K562 (cell line): ENCODE results near the gene ITPRIP. TPM values are rescaled to one million over a fixed set of nuclear protein-coding genes. Genes with fewer than 3 reads are reported as not detected.

ENCODE experiments used
- CHCHD3 ChIP-seq: fragments of 250-450 bp; sonication (Bioruptor Pico); IDR thresholded peaks from 2 replicates; pipeline ENCODE4 v2.1.2; 2022; ENCODE audit warnings: mild to moderate bottlenecking
- KDM5B ChIP-seq: fragments of 200-600 bp; sonication (generic); IDR thresholded peaks from 2 replicates; pipeline ENCODE4 v1.6.1; 2012; ENCODE audit warnings: low read depth, mild to moderate bottlenecking, moderate library complexity, low read length, control low read depth, inconsistent platforms; ENCODE audit not compliant: insufficient replicate concordance
- U2AF1 ChIP-seq: fragments of 200-400 bp; formaldehyde crosslinking; optimal IDR thresholded peaks from 2 replicates; pipeline ENCODE3; 2017; ENCODE audit warnings: mild to moderate bottlenecking, low read depth, low read length, moderate library complexity
- ZC3H8 ChIP-seq: fragments of 450-650 bp; IDR thresholded peaks from 2 replicates; pipeline ENCODE4 v1.6.1; 2017
- ZNF780A ChIP-seq: fragments of 250-450 bp; sonication (Bioruptor Pico); IDR thresholded peaks from 2 replicates; pipeline ENCODE4 v1.5.0; 2021; ENCODE audit warnings: mild to moderate bottlenecking
- ZSCAN29 ChIP-seq: fragments of 450-650 bp; IDR thresholded peaks from 2 replicates; pipeline ENCODE4 v1.6.1; 2017
- polyA plus RNA-seq, 8 experiments: library from polyadenylated mRNA; depleted of rRNA in 4 of 8; stranded (reverse) in 5 of 8; unstranded in 3 of 8; fragments of >200 nt; fragmentation: Nextera tagmentation in 2 of 8; fragmentation: Illumina TruSeq in 1 of 8; extraction: Ambion mirVana in 2 of 8; extraction: Trizol in 1 of 8; gene quantifications; 2 replicates each; pipeline versions ENCODE4 v1.2.1 to v1.2.3, GENCODE V29; 2011 to 2014; ENCODE audit warnings: inconsistent platforms in 1 of 8, missing spikeins in 1 of 8
- total RNA-seq, 7 experiments: library from RNA; depleted of rRNA in 6 of 7; stranded (reverse); fragments of >200 nt in 6 of 7; fragmentation: Illumina TruSeq in 2 of 7; extraction: Trizol in 2 of 7; gene quantifications; 2 replicates each; pipeline versions ENCODE4 v1.2.1 to v1.2.3, GENCODE V29; 2011 to 2021; ENCODE audit warnings: low replicate concordance in 1 of 7
- TF ChIP-seq, protein P1 (sequence below), 2 experiments: fragments of 450-650 bp in 1 of 2; sonication (generic) in 1 of 2; formaldehyde crosslinking in 1 of 2; IDR thresholded peaks; 2 replicates each; pipeline versions ENCODE4 v1.7.1 to v1.9.0; 2016 to 2022; ENCODE audit warnings: inconsistent platforms in 1 of 2, mild to moderate bottlenecking in 1 of 2, missing genetic modification reagents in 1 of 2
- TF ChIP-seq, protein P2 (sequence below): fragments of 150-350 bp; IDR thresholded peaks from 2 replicates; pipeline ENCODE4 v1.6.1; 2014; ENCODE audit warnings: low read depth, mild to moderate bottlenecking, low read length, borderline replicate concordance

Gene ITPRIP
- total and polyA plus RNA-seq, 9 of the 15 experiments (the other 6 are each of a cell fraction or from before 2014, with no cell fraction given) = 4.4 to 28.5 (median 10.9) TPM

DNA sequence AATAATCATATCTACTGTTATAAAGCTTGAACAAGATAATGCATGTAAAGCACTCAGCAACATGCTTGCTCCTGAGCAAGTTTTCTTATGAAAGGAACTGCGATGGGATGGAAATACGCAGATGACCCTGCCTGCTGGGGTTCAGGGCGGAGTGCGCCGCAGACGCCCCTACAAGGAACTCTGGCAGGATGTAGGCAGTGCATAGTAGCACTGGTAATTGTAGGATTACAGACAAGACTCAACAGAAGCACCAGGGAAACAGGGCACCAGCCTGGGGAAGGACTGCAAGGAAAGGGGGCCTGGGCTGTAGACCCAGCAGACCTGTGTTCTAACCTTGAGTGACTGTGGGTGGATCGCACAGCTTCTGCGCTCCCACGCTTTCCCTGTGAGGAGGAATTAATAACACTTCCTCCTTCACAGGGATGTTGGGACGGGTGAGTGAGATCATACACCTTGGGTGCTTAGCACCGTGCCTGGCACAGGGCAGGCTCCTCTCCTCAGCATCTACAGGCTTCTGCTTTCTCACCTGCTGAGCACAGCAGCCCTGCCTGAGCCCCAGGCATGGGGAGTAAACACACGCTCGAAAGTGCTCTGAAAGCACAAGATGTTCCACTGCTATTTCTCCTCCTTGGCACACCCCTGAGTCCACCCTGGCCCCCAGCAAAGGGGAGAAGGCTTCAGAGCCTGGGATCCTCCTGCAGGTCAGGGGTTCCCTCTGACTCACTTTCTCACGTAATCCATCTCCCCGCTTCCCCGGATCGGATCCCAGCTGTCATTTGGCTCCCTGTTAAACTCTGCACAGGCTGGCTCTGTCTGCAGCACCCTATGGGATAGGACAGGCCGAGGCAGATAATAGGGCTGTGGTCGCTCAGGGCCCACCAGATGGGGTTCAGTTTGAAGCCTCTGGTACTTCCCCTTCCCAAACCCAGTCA lies 19.2 kb downstream of the ITPRIP start (continued):
- TF ChIP-seq, protein P1, sequence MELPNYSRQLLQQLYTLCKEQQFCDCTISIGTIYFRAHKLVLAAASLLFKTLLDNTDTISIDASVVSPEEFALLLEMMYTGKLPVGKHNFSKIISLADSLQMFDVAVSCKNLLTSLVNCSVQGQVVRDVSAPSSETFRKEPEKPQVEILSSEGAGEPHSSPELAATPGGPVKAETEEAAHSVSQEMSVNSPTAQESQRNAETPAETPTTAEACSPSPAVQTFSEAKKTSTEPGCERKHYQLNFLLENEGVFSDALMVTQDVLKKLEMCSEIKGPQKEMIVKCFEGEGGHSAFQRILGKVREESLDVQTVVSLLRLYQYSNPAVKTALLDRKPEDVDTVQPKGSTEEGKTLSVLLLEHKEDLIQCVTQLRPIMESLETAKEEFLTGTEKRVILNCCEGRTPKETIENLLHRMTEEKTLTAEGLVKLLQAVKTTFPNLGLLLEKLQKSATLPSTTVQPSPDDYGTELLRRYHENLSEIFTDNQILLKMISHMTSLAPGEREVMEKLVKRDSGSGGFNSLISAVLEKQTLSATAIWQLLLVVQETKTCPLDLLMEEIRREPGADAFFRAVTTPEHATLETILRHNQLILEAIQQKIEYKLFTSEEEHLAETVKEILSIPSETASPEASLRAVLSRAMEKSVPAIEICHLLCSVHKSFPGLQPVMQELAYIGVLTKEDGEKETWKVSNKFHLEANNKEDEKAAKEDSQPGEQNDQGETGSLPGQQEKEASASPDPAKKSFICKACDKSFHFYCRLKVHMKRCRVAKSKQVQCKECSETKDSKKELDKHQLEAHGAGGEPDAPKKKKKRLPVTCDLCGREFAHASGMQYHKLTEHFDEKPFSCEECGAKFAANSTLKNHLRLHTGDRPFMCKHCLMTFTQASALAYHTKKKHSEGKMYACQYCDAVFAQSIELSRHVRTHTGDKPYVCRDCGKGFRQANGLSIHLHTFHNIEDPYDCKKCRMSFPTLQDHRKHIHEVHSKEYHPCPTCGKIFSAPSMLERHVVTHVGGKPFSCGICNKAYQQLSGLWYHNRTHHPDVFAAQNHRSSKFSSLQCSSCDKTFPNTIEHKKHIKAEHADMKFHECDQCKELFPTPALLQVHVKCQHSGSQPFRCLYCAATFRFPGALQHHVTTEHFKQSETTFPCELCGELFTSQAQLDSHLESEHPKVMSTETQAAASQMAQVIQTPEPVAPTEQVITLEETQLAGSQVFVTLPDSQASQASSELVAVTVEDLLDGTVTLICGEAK (IDR thresholded peaks at IDR 0.05) = no peak
- TF ChIP-seq, protein P1 (CRISPR knock-in tag; IDR thresholded peaks at IDR 0.05) = no peak
- TF ChIP-seq KDM5B = no peak
- no peak for TF ChIP-seq ZSCAN29
- no peak for TF ChIP-seq U2AF1
- no peak for TF ChIP-seq ZC3H8
- TF ChIP-seq CHCHD3 = no peak
- no peak for TF ChIP-seq ZNF780A (CRISPR knock-in tag)
- TF ChIP-seq, protein P2, sequence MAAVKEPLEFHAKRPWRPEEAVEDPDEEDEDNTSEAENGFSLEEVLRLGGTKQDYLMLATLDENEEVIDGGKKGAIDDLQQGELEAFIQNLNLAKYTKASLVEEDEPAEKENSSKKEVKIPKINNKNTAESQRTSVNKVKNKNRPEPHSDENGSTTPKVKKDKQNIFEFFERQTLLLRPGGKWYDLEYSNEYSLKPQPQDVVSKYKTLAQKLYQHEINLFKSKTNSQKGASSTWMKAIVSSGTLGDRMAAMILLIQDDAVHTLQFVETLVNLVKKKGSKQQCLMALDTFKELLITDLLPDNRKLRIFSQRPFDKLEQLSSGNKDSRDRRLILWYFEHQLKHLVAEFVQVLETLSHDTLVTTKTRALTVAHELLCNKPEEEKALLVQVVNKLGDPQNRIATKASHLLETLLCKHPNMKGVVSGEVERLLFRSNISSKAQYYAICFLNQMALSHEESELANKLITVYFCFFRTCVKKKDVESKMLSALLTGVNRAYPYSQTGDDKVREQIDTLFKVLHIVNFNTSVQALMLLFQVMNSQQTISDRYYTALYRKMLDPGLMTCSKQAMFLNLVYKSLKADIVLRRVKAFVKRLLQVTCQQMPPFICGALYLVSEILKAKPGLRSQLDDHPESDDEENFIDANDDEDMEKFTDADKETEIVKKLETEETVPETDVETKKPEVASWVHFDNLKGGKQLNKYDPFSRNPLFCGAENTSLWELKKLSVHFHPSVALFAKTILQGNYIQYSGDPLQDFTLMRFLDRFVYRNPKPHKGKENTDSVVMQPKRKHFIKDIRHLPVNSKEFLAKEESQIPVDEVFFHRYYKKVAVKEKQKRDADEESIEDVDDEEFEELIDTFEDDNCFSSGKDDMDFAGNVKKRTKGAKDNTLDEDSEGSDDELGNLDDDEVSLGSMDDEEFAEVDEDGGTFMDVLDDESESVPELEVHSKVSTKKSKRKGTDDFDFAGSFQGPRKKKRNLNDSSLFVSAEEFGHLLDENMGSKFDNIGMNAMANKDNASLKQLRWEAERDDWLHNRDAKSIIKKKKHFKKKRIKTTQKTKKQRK = no peak
